HL-60 (cell line): ENCODE data around the gene STAP1.
"Not testable (repeated sequence)": the region's sequence is repeated elsewhere in the genome, so short reads cannot be mapped to it uniquely, and the experiment has no call there.

Experiments used
- DNase-seq, 2 experiments: peaks; one replicate each; pipeline ENCODE4 v3.0.0-alpha.2; 2010 to 2020; ENCODE audit warnings: low read depth in 1 of 2, low spot score in 1 of 2
- H3K27ac ChIP-seq: fragments of 250-450 bp; sonication (Bioruptor Pico); replicated peaks from 2 replicates; pipeline ENCODE4 v1.5.1; 2020; ENCODE audit warnings: mild to moderate bottlenecking, moderate library complexity
- H3K27me3 ChIP-seq: fragments of 250-450 bp; sonication (Bioruptor Pico); 2 replicates; pipeline ENCODE4 v1.5.1; 2021; ENCODE audit warnings: mild to moderate bottlenecking, moderate library complexity; ENCODE audit not compliant: insufficient read depth, poor library complexity, severe bottlenecking
- H3K4me3 ChIP-seq: replicated peaks from 2 replicates; pipeline ENCODE4 v1.5.1; 2011; ENCODE audit warnings: mild to moderate bottlenecking, control low read depth, low read length; ENCODE audit not compliant: insufficient read depth
- GABPA ChIP-seq: IDR thresholded peaks from 2 replicates; pipeline ENCODE4 v1.6.1; 2012; ENCODE audit warnings: low read depth
- POLR2AphosphoS5 ChIP-seq: IDR thresholded peaks from 2 replicates; pipeline ENCODE4 v1.6.1; 2012; ENCODE audit warnings: low read depth
- SPI1 ChIP-seq: IDR thresholded peaks from 2 replicates; pipeline ENCODE4 v1.6.1; 2012; ENCODE audit warnings: low read depth, mild to moderate bottlenecking, borderline replicate concordance
- TF ChIP-seq, protein P1 (sequence below): IDR thresholded peaks from one replicate; pipeline ENCODE4 v1.5.1; 2011; ENCODE audit warnings: low read length, control low read depth, inconsistent platforms; ENCODE audit not compliant: insufficient read depth
- TF ChIP-seq, protein P2 (sequence below): IDR thresholded peaks from 2 replicates; pipeline ENCODE4 v1.6.1; 2012; ENCODE audit warnings: low read depth; ENCODE audit not compliant: insufficient replicate concordance

Gene STAP1

DNA sequence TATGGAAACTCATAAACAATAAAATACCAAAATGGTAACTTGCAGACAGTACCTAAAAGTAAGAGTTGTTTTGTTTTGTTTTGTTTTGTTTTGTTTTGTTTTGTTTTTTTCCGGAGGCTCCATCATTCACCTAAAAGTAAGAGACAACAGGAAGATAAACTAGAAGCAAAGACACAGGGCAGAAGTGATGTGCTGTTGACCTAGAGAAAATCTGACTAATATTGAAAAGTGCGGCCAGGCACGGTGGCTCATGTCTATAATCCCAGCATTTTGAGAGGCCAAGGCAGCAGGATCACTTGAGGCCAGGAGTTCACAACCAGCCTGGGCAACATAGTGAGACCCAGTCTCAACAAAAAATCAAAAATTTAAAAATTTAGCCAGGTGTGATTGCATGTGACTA, 7.7 kb upstream of the STAP1 start:
- H3K4me3 ChIP-seq: no peak overlapping the region
- no peaks in the 10 kb centered on the region for H3K27me3 ChIP-seq
- no peak for DNase-seq
- no peak for TF ChIP-seq SPI1
- no peak for TF ChIP-seq POLR2AphosphoS5
- no peak for TF ChIP-seq GABPA
- TF ChIP-seq, protein P1, sequence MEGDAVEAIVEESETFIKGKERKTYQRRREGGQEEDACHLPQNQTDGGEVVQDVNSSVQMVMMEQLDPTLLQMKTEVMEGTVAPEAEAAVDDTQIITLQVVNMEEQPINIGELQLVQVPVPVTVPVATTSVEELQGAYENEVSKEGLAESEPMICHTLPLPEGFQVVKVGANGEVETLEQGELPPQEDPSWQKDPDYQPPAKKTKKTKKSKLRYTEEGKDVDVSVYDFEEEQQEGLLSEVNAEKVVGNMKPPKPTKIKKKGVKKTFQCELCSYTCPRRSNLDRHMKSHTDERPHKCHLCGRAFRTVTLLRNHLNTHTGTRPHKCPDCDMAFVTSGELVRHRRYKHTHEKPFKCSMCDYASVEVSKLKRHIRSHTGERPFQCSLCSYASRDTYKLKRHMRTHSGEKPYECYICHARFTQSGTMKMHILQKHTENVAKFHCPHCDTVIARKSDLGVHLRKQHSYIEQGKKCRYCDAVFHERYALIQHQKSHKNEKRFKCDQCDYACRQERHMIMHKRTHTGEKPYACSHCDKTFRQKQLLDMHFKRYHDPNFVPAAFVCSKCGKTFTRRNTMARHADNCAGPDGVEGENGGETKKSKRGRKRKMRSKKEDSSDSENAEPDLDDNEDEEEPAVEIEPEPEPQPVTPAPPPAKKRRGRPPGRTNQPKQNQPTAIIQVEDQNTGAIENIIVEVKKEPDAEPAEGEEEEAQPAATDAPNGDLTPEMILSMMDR: no peak
- TF ChIP-seq, protein P2, sequence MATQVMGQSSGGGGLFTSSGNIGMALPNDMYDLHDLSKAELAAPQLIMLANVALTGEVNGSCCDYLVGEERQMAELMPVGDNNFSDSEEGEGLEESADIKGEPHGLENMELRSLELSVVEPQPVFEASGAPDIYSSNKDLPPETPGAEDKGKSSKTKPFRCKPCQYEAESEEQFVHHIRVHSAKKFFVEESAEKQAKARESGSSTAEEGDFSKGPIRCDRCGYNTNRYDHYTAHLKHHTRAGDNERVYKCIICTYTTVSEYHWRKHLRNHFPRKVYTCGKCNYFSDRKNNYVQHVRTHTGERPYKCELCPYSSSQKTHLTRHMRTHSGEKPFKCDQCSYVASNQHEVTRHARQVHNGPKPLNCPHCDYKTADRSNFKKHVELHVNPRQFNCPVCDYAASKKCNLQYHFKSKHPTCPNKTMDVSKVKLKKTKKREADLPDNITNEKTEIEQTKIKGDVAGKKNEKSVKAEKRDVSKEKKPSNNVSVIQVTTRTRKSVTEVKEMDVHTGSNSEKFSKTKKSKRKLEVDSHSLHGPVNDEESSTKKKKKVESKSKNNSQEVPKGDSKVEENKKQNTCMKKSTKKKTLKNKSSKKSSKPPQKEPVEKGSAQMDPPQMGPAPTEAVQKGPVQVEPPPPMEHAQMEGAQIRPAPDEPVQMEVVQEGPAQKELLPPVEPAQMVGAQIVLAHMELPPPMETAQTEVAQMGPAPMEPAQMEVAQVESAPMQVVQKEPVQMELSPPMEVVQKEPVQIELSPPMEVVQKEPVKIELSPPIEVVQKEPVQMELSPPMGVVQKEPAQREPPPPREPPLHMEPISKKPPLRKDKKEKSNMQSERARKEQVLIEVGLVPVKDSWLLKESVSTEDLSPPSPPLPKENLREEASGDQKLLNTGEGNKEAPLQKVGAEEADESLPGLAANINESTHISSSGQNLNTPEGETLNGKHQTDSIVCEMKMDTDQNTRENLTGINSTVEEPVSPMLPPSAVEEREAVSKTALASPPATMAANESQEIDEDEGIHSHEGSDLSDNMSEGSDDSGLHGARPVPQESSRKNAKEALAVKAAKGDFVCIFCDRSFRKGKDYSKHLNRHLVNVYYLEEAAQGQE: no peak
- H3K27ac ChIP-seq: no peak overlapping the region

DNA sequence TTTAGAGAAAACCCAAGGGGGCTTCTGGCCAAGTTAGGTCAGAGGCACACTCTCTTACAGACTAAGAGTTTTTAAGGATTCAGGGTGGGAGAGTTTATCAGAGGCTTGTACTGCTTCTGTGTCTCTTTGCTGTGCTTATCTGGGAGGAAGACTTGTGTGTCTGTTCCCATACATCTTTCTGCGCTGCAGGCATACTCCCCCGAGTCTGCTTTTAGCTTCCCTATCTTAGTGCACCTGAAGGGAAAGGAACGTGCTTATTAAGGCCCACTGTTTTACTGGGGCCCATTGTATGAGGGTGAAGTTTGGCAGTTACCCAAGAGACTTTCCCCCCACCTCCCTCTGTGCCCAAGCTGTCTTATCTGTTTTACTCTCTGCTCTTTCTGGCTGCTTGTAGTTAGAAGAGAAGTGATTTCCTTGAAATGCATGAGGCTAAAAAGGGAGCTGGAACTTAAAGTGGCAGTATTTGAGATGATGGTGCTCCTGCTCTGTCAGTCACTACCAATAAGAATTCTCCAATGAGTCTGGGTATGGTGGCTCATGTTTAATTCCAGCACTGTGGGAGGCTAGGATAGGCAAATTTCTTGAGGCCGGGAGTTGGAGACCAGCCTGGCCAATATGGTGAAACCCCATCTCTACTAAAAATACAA, 6.3 kb upstream of the STAP1 start:
- DNase-seq, H3K27me3 ChIP-seq, H3K27ac ChIP-seq, H3K4me3 ChIP-seq: not testable (repeated sequence)

DNA sequence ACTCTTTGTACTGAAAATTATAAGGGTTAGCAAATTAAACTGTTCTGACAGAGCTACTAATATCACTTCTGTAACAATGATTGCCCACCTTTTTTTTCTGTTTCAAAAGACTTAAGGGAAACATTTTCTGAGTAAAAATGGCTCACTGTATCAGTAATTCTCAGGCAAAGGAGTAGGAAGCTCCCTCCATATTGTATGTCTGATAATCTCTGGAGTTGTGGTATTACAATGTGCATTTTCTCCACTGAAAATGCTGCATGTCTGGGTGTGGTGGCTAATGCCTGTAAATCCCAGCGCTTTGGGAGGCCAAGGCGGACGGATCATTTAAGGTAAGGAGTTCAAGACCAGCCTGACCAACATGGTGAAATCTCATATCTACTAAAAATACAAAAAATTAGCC, 4.4 kb upstream of the STAP1 start:
- TF ChIP-seq SPI1: no peak
- TF ChIP-seq POLR2AphosphoS5: no peak
- TF ChIP-seq, protein P2: no peak
- TF ChIP-seq, protein P1: no peak
- no peak for TF ChIP-seq GABPA
- Histone ChIP-seq H3K27me3 (no peaks in the 10 kb centered on the region), H3K4me3 (no peak overlapping the region), H3K27ac (no peak overlapping the region)
- no peak for DNase-seq

DNA sequence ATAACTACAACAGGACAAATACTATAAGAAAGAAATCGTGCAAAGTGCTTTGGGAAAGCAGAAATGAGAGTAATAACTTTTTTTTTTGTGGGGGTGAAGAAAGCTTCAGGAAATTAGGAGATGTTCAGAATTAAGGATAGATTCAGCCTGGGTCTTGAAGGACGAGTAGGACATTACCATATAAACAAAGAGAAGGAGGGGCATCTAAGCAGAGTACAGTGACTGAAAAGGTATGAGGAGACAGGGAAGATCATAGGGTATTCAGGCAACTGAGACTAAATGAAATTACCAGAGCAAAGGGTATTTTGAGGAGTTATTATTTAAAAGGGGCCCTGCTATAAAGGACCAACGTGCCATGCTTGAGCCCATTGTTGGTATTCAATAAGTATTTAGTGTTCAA, 3.1 kb upstream of the STAP1 start:
- Histone ChIP-seq H3K27ac (no peak overlapping the region), H3K4me3 (no peak overlapping the region), H3K27me3 (no peaks in the 10 kb centered on the region)
- no peak for DNase-seq
- TF ChIP-seq, protein P1: no peak
- no peak for TF ChIP-seq SPI1
- TF ChIP-seq, protein P2: no peak
